ENCODE results near the gene PRPF6.

PRPF6 gene, protein sequence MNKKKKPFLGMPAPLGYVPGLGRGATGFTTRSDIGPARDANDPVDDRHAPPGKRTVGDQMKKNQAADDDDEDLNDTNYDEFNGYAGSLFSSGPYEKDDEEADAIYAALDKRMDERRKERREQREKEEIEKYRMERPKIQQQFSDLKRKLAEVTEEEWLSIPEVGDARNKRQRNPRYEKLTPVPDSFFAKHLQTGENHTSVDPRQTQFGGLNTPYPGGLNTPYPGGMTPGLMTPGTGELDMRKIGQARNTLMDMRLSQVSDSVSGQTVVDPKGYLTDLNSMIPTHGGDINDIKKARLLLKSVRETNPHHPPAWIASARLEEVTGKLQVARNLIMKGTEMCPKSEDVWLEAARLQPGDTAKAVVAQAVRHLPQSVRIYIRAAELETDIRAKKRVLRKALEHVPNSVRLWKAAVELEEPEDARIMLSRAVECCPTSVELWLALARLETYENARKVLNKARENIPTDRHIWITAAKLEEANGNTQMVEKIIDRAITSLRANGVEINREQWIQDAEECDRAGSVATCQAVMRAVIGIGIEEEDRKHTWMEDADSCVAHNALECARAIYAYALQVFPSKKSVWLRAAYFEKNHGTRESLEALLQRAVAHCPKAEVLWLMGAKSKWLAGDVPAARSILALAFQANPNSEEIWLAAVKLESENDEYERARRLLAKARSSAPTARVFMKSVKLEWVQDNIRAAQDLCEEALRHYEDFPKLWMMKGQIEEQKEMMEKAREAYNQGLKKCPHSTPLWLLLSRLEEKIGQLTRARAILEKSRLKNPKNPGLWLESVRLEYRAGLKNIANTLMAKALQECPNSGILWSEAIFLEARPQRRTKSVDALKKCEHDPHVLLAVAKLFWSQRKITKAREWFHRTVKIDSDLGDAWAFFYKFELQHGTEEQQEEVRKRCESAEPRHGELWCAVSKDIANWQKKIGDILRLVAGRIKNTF

DNA sequence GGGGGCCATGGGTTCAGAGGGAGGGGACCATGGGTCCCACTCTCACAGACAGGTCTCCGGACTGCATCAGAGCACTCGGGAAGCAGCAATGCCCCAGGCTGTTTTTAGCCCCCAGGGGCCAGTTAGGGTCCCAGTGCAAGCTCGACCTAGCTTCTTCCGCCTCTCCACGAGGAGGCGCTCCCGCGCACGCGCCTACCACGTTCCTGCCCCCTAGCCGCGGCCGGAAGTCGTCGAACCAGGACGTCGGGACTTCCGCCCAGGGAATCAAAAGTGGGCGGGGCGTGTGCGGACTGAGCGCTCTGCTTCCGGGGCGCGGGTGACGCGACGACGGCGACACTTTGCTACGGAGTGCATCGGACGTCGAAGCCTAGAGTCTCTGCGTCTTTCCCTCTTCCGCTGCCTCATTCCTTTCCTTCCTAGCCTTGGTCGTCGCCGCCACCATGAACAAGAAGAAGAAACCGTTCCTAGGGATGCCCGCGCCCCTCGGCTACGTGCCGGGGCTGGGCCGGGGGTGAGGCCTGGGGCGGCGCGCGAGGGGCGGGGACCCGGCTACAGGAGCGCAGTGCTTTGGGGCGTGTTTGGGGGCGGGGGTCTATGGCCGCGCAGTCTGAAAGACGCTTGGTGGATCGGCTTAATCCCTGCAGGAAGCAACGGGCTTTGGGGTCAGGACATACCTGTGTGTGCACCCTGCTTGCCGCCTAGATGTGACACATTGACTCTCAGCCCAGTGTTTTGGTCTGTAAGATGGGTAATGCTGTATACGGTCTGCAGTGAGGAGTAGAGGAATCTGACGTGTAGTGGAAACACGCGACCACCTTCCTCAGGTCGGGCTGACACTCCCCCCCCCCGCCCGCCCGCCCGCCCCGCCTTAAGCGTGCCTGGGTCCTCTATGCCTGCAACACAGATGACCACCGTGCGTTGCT, at the start of gene PRPF6:
PRPF6 (plus strand) TSS at position 327 of the 923 bp plus-strand sequence; CDS start at position 441, 114 bp downstream.
- DNase-seq = peak; percentile 52 to 97 (median 90)

DNA sequence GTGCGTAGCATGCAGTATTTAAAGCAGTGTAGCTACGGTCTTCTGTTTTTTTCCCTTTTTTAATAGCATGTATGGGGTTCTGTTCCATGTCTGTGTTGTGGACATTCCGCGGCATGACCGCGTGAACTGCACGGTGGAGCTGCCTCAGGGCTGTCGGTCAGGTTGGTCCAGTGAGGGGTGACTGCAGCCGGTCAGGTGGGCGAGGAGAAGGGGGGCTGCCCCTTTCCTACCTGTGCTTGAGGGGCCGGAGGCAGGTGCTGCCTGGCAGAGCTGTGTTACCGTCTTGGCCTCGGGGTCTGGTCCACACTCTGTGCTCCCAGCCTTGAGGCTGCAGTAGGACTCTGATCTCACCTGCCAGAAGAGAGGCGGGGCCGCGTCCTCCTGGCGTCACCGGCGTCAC, 49.2 kb upstream of the PRPF6 start:
- DNase-seq = no peak

DNA sequence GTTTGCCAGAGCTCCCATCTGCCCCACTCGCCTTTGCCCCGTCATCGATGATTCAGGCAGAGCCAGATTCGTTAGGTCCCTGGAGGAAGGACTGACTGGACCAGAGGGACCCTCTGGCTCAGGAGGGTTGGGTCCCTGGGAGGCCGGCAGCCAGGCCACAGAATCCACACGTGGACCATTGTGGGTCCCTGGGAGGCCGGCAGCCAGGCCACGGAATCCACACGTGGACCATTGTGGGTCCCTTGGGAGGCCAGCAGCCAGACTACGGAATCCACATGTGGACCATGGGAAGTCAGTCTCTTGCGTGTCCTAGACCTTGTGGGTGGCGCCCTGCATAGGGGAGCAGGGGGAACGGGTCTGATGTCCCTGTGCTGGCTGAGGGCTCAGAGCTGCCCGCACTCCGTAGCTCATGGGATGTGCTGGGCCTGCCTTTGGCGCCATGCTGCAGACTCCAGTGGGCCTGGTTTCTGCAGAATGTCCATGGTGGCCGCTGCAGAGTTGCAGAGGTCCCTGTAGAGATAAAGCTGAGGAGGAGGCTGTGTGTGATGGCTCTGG, 48.2 kb upstream of the PRPF6 start:
- DNase-seq = no peak

DNA sequence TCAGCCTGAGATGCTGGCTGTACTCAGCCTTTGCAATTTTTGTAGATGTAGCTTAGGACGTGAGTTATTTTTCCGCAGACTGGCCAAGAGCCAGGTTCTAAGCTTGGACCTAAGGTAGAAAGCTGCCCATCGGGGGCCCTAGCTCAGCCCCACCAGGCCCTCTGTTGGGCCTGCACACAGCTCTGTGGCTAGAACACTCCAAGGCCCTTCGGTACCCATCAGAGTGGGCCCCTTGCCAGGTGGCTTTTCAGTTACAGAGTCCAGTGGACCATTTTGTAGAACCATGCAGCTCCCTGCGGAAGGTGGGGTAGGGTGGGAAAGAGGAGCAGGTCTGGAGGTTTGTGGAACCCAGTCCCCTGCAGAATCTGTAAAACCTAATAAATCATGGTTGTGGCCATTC, 47.3 kb upstream of the PRPF6 start:
- DNase-seq = no peak

DNA sequence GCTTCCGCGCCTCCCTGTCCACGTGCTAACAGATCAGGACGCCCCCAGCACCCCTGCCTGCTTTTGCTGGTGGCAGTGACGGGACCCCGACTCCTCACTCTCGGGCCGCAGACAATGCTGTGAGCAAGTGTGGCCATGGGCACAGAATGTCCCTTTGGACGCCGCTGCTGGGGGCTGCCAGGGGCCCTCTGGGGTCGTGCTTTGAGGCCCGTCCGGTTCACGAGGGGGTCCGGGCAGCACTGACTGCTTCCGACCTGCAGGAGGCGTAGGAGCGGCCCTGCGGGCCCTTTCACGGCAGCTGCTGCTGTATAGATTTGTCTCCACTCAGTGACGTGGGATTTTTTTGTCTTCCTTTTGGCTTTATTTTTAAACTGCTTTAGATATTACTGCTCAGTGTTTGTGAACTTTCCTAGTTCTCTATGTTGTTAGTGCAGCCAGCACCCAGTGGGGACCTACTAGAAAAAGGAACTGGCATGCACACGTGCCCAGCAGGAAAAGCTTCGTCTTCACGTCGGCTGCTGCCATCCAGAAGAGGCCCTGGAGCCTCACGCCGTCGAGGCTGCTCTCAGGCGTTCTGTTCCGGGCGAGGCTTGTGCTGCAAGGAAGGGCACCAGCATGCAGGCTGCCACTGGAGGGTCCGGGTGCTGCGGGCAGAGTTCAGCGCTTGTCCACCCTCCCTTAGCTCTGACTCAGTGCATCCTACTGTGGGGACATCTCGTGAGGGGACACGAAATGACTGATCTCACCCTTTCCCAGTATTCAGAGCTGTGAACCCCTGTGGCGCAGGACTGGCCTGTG, 46.5 kb upstream of the PRPF6 start:
- no peak for DNase-seq

DNA sequence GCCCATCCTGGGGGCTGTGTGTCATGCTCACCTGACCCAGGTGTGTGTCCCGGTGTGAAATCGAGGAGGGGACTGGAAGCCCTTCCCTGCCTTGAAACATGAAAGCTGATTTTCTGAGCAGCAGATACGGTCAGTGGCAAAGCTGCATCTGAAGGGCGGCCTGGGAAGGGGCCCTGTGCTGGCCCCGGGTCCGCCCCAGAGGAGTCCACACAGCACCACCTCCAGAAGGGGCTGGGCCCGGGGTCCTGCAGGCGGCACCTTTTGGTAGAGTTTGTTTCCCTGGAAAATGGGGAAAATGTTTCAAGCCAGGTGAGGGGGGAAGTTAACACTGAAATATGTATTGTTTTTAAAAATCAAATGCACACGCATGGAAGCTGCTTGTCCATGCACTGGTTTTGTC, 45.5 kb upstream of the PRPF6 start:
- no peak for DNase-seq

DNA sequence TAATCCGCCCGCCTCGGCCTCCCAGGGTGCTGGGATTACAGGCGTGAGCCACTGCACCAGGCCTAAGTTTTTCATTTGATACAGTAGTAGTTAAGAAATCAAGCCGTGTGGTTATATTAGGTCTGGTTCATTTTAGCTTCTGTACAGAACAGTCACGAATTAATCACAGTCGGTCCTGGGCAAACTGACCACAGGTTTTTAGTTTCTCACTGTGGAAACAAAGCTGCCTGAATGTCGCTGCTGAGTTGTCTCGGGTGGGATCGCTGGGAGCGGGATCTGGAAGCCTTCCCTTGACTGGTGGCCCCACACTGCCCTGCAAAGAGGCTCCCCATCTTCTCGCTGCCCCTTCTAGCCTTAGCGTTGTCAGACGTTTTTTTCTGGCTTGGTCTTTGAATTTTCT, 43.3 kb upstream of the PRPF6 start:
- no peak for DNase-seq

DNA sequence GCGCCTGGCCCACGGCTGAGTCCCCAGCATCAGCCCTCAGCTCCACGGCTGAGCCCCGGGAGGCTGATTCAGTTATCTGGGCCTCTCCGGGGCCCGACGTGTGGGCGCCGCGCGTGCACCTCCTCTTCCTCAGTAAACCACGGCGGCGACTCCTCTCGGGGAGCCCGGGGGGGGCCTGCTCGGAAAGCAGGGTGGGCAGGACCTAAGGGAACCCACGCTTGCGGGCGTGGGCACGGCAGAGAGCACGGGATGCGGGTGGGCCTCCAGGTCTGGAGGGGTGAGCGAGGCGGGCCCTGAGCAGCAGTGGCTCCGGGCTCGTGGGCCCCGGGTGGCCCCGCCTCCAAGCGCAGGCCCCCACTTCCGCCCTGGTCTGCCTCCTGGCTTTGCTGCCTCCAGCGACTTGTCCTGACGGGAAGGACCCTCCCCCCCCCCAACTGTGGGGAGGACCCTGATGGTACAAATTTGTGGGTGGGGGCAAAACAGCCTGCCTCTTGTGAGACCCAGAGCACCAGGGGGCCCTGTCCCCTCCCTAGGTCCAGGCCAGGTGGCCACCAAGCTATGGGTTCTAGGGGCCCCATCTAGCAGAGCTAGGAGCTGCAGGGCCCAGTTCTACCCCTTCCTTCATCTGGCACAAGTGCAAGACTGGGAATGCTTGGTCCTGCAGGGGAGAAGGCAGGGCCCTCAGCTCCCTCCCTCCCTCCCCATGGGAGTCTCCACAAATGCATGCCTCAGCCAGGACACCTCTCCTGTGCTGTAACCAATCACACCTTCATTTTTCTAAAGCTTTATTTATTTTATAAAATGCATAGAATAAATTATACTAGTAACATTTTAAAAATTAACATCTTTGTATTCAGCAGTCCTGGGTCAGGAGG, 41.6 kb upstream of the PRPF6 start:
- DNase-seq = no peak

DNA sequence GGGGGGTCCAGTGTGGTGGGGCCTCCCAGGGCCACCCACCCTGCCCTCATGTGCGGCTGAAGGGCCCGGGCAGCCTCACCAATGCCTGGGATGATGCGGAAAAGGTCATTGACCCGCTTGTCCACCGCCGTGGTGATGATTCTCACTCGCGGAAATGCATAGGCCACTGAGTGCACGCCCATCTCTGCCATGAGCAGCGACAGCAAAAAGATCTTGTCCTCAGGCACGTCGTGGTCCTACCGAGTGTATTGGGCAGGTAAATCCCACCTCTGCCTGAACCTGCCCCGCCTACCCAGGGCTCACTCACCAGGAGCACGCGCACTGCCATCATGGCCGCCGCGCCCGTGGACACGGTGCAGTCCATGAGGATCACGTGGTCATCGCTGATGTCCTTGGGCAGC, 40.9 kb upstream of the PRPF6 start:
- DNase-seq = no peak

DNA sequence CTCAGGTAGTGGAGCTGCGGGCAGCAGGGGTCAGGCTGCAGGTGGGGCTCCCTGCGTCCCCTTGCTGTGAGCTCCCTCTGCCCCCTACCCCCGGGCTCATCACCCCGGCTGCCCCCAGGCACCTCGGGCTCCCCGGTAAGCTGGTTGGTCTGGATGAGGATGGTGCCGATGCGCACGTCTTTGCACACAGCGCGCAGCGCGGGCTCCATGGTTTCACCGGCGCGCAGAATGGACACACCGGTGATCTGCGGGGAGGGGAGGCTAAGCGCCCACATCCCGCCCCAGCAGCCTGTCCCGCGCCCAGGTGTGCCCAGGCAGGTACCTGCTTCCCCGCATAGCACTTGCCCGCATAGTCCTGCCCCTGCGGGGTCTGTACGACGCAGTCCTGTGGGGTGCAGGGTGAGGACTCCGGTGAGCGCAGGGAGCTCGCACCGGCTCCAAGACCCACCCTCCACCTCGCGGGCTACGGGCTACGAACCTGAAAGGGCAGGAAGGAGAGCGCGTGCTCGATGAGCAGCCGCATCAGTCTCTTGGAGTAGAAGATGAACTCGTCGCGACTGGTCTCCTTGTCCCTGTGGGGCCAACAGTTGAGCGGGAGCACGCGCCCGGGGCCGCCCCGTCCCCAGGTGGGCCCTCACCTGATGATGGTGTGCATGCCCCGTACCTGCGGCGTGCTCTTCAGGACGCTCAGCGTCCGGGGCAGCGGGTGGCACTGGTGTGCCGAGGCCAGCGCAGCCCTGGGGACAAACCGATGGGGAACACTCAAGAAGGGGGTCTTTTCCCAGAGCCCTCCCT, 40.3 kb upstream of the PRPF6 start:
- no peak for DNase-seq

DNA sequence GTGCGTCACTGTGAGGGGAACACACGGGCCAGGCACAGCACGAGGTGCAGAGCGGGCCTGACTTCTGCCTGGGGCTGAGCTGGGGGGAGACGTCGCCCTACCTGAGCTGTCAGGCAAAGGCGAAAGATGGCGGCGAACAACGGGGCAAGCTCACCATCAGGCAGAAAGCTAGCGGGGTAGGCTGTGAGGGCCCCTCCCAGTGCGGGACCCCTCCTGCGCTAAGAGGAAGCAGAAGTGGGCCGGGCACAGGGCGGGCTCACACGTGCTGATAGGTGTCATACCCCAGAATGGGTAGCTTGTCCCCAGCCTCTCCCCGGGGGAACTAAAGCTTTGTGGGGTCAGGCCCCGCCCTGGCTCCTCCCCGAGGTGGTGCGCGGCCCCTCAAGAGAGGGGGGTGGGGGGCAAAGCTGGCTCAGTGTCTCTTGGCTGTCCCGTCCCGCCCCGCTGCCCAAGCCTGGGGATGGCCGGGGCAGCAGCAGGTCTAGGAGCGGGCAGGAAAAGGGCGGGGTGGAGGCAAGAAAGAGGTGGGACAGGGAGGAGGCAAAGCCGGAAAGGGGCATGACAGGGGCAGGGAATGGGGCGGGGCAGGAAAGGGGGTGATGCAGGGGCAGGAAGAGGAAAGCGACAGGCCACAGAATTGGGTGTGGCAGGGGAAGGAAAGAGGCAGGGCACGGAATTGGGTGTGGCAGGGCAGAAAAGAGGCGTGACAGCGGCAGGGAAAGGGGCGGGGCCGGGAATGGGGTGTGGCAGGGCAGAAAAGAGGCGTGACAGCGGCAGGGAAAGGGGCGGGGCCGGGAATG, 39.5 kb upstream of the PRPF6 start:
- no peak for DNase-seq

DNA sequence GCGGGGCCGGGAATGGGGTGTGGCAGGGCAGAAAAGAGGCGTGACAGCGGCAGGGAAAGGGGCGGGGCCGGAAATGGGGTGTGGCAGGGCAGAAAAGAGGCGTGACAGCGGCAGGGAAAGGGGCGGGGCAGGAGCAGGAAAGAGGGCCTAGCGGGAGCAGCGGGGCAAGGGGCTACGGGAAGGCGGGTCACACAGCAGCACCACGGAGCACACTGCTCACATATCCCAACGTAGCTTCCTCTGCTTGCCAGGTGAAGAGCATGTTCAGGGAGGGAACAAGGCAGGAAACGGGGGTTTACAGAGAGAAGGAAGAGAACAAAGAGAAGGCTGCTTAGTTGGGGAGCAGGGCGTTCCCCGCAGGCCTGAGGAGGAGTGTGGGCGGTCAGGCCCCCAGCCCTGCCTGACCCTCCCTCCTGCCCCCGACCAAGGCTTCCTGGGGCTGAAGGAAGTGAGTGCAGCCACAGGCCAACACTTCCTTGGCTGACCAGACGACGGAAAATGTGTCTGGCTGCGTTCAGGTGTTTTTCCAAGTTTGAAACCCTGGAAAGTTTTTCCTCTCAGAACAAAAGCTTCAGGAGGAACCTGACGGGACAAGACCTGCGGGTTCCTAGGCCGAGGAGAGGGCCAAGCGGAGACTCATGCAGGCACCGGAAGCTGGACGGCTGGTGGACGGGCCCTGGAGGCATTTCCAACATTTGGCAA, 38.5 kb upstream of the PRPF6 start:
- peak in 3 of 58 donors; percentile 23 to 33 (median 31) for DNase-seq

DNA sequence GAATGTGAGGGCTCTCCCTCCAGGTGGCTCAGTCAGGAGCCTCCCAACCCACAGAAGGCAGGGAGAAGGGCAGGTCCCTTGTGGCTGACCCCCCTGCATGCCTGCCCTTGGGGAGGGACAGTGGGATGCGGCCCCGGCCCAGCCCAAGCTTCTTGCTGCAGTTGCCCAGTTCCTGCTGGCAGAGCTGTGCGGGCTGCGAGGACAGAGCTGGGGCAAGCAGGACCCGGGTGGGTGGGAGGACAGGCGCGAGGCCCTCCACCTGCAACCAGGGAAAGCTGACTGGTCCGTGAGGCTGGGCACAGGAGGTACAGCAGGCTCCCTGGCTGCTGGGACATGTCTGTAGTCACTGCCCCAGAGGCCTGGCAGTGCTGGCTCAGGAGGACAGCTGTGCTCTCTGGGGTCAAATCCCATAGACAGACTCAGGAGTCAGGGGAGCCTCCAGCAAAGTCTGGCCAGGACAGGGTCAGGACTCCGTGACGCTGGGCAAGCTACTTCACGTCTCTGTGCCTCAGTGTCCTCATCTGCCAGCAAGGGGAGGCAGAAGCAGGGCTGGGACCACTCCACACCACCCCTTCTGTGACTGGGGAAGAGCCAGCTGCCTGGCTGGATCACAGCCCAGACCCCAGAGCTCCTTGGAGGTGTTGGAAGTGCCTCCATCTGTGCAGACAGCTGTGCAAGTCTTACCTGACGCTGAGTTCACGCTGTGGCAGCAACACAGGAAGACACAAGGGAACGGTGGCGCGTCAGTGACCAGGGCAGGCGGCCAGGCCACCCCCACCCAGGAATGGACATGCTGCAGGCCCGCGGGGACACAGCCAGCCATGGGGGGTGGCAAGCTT, 37.7 kb upstream of the PRPF6 start:
- no peak for DNase-seq

DNA sequence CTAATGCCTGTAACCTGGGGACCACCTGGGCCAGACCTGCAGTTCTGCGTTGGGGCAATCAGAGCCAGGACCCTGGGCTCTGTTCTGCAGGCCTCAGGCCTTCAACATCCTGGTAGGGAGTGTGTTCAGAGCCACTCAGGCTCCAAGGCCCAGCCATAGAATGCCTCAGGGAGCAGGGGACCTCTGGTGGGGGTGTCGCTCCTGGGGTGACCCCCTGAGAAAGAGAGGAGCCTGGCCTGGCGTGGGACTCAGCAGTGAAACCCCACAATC, 37.2 kb upstream of the PRPF6 start:
- DNase-seq = no peak

DNA sequence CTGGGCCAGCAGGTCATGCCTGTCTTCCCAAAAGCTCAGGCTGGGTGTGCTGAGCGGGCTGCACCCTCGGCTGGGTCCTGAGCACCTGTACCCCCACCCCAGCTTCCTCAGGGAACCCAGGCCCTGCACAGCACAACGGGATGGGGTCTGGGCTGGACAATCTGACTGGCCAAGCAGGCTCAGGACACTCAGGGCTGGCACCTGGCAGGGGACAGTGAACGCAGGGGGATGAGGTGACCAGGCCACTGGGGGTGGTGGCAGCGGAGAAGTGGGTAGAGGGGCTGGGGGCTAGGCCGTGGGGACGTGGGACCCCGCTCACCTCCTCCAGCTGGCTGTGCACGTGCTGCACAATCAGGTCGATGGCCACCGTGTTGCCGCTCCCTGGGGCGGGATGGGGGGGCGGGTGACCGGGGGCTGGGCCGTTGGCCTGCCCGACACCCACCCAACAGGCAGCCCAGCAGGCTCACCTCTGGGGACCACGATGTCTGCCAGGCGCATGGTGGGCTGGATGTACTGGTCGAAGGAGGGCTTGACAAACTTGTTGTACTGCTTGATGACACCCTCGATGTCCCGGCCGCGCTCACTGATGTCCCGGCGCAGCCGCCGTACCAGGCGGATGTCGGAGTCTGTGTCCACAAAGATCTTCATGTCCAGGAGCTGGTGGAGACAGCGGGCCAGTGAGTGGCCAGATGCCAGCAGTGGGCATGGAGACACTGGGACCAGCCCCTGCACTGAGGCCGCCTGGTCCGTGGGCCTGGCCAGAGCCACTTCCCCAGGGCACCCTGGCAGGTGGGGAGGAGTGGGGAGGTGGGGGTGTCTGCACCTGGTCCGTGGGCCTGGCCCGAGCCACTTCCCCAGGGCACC, 36.6 kb upstream of the PRPF6 start:
- DNase-seq = no peak

Measured in anterior cingulate cortex (tissue), 58 donors.